Measurements from ENCODE around the gene ZNRF1. TPM values are rescaled to one million over a fixed set of nuclear protein-coding genes. Genes with fewer than 3 reads are reported as not detected.

The ZNRF1 gene
- total and polyA plus RNA-seq, 2 donors (not counting 1 experiment from before 2014, with no cell fraction given), result 0.27 to 0.76 TPM

GRCh38 chr16:74984529-74985296 is 14.1 kb upstream of the ZNRF1 start, which contains the start of gene WDR59:
Gene WDR59, minus strand, starts transcription at chr16:74985123. Its CDS starts 106 bp downstream, at chr16:74985017.
- Histone ChIP-seq H3K4me1 (ENCODE audit: control insufficient read depth in 2 of 2, insufficient read depth in 2 of 2, low read length in 2 of 2) (peaks cover 0 to 15% of the 10 kb centered on the region in 2 donors), H4K20me1 (ENCODE audit: control insufficient read depth, insufficient read depth, low read length, poor library complexity, severe bottlenecking) (peaks cover 4% of the 10 kb centered on the region), H3K27me3 (replicated peaks in 1 of 4; ENCODE audit: control extremely low read depth in 1 of 4, control insufficient read depth in 3 of 4, insufficient read depth in 4 of 4, low read length in 3 of 4) (no peaks in the 10 kb centered on the region), H3K79me2 (ENCODE audit: control insufficient read depth, insufficient read depth, low read length) (peaks cover 25% of the 10 kb centered on the region), H3K4me3 (ENCODE audit: control extremely low read depth in 1 of 5, extremely low read depth in 1 of 5, insufficient read depth in 1 of 5, low read depth in 2 of 5, low read length in 4 of 5) (peak within 1 kb of the TSS; percentile 56 to 98 (median 83)), H3K4me2 (replicated peaks; ENCODE audit: low read depth, low read length, poor library complexity, severe bottlenecking) (peak within 1 kb of the TSS; percentile 94), H3K36me3 (replicated peaks in 1 of 2; ENCODE audit: control extremely low read depth in 1 of 2, control insufficient read depth in 1 of 2, extremely low read depth in 1 of 2, insufficient read depth in 2 of 2, low read length in 1 of 2) (no peaks in the 10 kb centered on the region), H3K27ac (ENCODE audit: low read length in 2 of 2) (peak within 1 kb of the TSS; percentile 47 to 72), H3K9ac (ENCODE audit: low read length) (peak within 1 kb of the TSS; percentile 94), H2AFZ (ENCODE audit: insufficient read depth, low read depth, low read length, poor library complexity, severe bottlenecking) (peak within 1 kb of the TSS; percentile 84), H3K9me3 (ENCODE audit: control extremely low read depth in 1 of 3, control insufficient read depth in 2 of 3, insufficient read depth in 1 of 3, low read length in 2 of 3) (no peaks in the 10 kb centered on the region)
- POLR2A ChIA-PET, result interaction anchor here (0.6 kb wide), 2 partner anchors 77 to 679 kb away, joined by 3 read pairs; no protein-coding TSS in a partner anchor
- ATAC-seq (ENCODE audit: low read depth), result peak; percentile 99
- Mint-ChIP-seq H3K27me3 (no peaks in the 10 kb centered on the region), H3K27ac (peak within 1 kb of the TSS; percentile 92), H3K4me3 (peak within 1 kb of the TSS; percentile 96), H3K9me3 (ENCODE audit: insufficient read depth) (no peaks in the 10 kb centered on the region), H3K4me1 (peaks cover 12% of the 10 kb centered on the region)
- intact Hi-C loops (cut with micrococcal nuclease), result loop anchor here (1.0 to 10.0 kb wide), 8 partner anchors 14 to 687 kb away; partner anchors contain the start of genes CFDP1, GABARAPL2, GLG1 and KARS1
- under 1% methylated on average over 63 of the region's 68 CpGs for WGBS (ENCODE audit: insufficient coverage)
- CTCF ChIA-PET, result interaction anchor here (0.6 to 5.0 kb wide), 7 partner anchors 9 to 401 kb away, joined by 3 to 32 read pairs (median 4); partner anchors contain the start of gene ZNRF1
- TF ChIP-seq, protein P1, sequence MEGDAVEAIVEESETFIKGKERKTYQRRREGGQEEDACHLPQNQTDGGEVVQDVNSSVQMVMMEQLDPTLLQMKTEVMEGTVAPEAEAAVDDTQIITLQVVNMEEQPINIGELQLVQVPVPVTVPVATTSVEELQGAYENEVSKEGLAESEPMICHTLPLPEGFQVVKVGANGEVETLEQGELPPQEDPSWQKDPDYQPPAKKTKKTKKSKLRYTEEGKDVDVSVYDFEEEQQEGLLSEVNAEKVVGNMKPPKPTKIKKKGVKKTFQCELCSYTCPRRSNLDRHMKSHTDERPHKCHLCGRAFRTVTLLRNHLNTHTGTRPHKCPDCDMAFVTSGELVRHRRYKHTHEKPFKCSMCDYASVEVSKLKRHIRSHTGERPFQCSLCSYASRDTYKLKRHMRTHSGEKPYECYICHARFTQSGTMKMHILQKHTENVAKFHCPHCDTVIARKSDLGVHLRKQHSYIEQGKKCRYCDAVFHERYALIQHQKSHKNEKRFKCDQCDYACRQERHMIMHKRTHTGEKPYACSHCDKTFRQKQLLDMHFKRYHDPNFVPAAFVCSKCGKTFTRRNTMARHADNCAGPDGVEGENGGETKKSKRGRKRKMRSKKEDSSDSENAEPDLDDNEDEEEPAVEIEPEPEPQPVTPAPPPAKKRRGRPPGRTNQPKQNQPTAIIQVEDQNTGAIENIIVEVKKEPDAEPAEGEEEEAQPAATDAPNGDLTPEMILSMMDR (IDR thresholded peaks at IDR 0.05), result no peak
- TF ChIP-seq EZH2 (IDR thresholded peaks at IDR 0.05; ENCODE audit: borderline replicate concordance, insufficient read depth, low read depth, low read length, poor library complexity, severe bottlenecking), result no peak
- peak; percentile 98 for DNase-seq

Measured in B cell (primary cell).